Muscle of leg (tissue), 11 donors: ENCODE results near the gene RNF44. TPM values are rescaled to one million over a fixed set of nuclear protein-coding genes. Genes with fewer than 3 reads are reported as not detected.

Experiments
- DNase-seq: peaks from one replicate; pipeline ENCODE4 v3.0.0; 2013
- H3K27ac ChIP-seq: one replicate; pipeline ENCODE4 v1.5.1; 2013; ENCODE audit warnings: mild to moderate bottlenecking, low read length, control low read depth
- H3K27me3 ChIP-seq: one replicate; pipeline ENCODE4 v1.6.1; 2013; ENCODE audit warnings: low read length; ENCODE audit not compliant: control insufficient read depth, insufficient read depth
- H3K36me3 ChIP-seq: one replicate; pipeline ENCODE4 v1.6.1; 2013; ENCODE audit warnings: low read length; ENCODE audit not compliant: control insufficient read depth, insufficient read depth
- H3K4me1 ChIP-seq: one replicate; pipeline ENCODE4 v1.6.1; 2013; ENCODE audit warnings: low read length; ENCODE audit not compliant: control insufficient read depth, insufficient read depth
- H3K4me3 ChIP-seq: one replicate; pipeline ENCODE4 v1.5.1; 2013; ENCODE audit warnings: low read length, control low read depth
- H3K9me3 ChIP-seq: replicated peaks from 2 replicates; pipeline ENCODE4 v1.6.1; 2013; ENCODE audit warnings: low read depth, low read length; ENCODE audit not compliant: control insufficient read depth
- WGBS: methylation state at CpG from one replicate; pipeline ENCODE4 v1.1.5; 2013; ENCODE audit warnings: missing lambda C conversion rate; ENCODE audit not compliant: insufficient coverage; 5-methylcytosine and 5-hydroxymethylcytosine counted together
- polyA plus RNA-seq, 8 donors: library from polyadenylated mRNA; unstranded; fragments of 120-200 nt; gene quantifications; one replicate each; pipeline versions ENCODE4 v1.2.1 to v1.2.3, GENCODE V29; 2013; ENCODE audit warnings: inconsistent platforms in 1 of 8, low replicate concordance in 1 of 8; ENCODE audit not compliant: insufficient read length in 8 of 8, insufficient read depth in 1 of 8
- total RNA-seq: library from RNA; stranded (reverse); fragments of 120-200 nt; gene quantifications from one replicate; pipeline ENCODE4 v1.2.4, GENCODE V29; 2013

RNF44 gene
- total and polyA plus RNA-seq, 9 donors = 9.1 to 39.5 (median 30.8) TPM

GRCh38 chr5:176530393-176530982 lies 6.7 kb downstream of the RNF44 start:
- H3K36me3 ChIP-seq = peaks cover 62% of the 10 kb centered on the region

GRCh38 chr5:176529741-176530141 lies 7.5 kb downstream of the RNF44 start:
- Histone ChIP-seq H3K4me3 (no peak overlapping the region), H3K27ac (no peak overlapping the region), H3K9me3 (no peaks in the 10 kb centered on the region), H3K36me3 (peaks cover 54% of the 10 kb centered on the region), H3K27me3 (no peaks in the 10 kb centered on the region), H3K4me1 (peaks cover 63% of the 10 kb centered on the region)
- no peak for DNase-seq
- WGBS = 65% methylated on average over 6 of the region's 11 CpGs

More at GRCh38 chr5:176530393-176530982, 6.7 kb downstream of the RNF44 start:
- no peaks in the 10 kb centered on the region for H3K27me3 ChIP-seq
- peaks cover 70% of the 10 kb centered on the region for H3K4me1 ChIP-seq
- no peaks in the 10 kb centered on the region for H3K9me3 ChIP-seq
- H3K27ac ChIP-seq = peak overlapping the region; percentile 59
- WGBS = 80% methylated on average over 21 of the region's 28 CpGs
- H3K4me3 ChIP-seq = no peak overlapping the region
- DNase-seq = no peak

GRCh38 chr5:176529116-176529740 lies 8.0 kb downstream of the RNF44 start:
- H3K27me3 ChIP-seq = no peaks in the 10 kb centered on the region
- no peak overlapping the region for H3K27ac ChIP-seq
- no peak for DNase-seq
- H3K36me3 ChIP-seq = peaks cover 50% of the 10 kb centered on the region
- WGBS = 88% methylated on average over 16 of the region's 26 CpGs
- H3K9me3 ChIP-seq = no peaks in the 10 kb centered on the region
- H3K4me1 ChIP-seq = peaks cover 57% of the 10 kb centered on the region
- no peak overlapping the region for H3K4me3 ChIP-seq

GRCh38 chr5:176528761-176529115 lies 8.5 kb downstream of the RNF44 start:
- no peaks in the 10 kb centered on the region for H3K9me3 ChIP-seq
- H3K4me3 ChIP-seq = no peak overlapping the region
- no peak overlapping the region for H3K27ac ChIP-seq
- peaks cover 52% of the 10 kb centered on the region for H3K4me1 ChIP-seq
- WGBS = 36% methylated on average over 13 of the region's 17 CpGs
- no peaks in the 10 kb centered on the region for H3K27me3 ChIP-seq
- H3K36me3 ChIP-seq = peaks cover 50% of the 10 kb centered on the region
- DNase-seq = peak; percentile 25

- peaks cover 48% of the 10 kb centered on the region for H3K4me1 ChIP-seq
- H3K27ac ChIP-seq = no peak overlapping the region
- no peak overlapping the region for H3K4me3 ChIP-seq
- H3K36me3 ChIP-seq = peaks cover 50% of the 10 kb centered on the region
- H3K9me3 ChIP-seq = no peaks in the 10 kb centered on the region
- WGBS = 42% methylated on average over 6 of the region's 11 CpGs
- DNase-seq = peak; percentile 57
- H3K27me3 ChIP-seq = no peaks in the 10 kb centered on the region
Observed at GRCh38 chr5:176528301-176528700, 8.9 kb downstream of the RNF44 start.

- no peak overlapping the region for H3K4me3 ChIP-seq
- WGBS = 75% methylated on average over 26 of the region's 34 CpGs
- H3K9me3 ChIP-seq = no peaks in the 10 kb centered on the region
- peaks cover 46% of the 10 kb centered on the region for H3K36me3 ChIP-seq
- no peak overlapping the region for H3K27ac ChIP-seq
- no peaks in the 10 kb centered on the region for H3K27me3 ChIP-seq
- no peak for DNase-seq
- H3K4me1 ChIP-seq = peaks cover 40% of the 10 kb centered on the region
Observed at GRCh38 chr5:176527246-176528222, 9.7 kb downstream of the RNF44 start.

- Histone ChIP-seq H3K4me1 (peaks cover 30% of the 10 kb centered on the region), H3K4me3 (no peak overlapping the region), H3K27me3 (no peaks in the 10 kb centered on the region), H3K9me3 (no peaks in the 10 kb centered on the region), H3K36me3 (peaks cover 39% of the 10 kb centered on the region), H3K27ac (no peak overlapping the region)
- DNase-seq = no peak
- WGBS = 83% methylated on average over 1 of the region's 9 CpGs
Observed at GRCh38 chr5:176526462-176526861, 10.7 kb downstream of the RNF44 start.

- Histone ChIP-seq H3K4me3 (no peak overlapping the region), H3K9me3 (no peaks in the 10 kb centered on the region), H3K36me3 (peaks cover 32% of the 10 kb centered on the region), H3K27me3 (no peaks in the 10 kb centered on the region), H3K27ac (no peak overlapping the region), H3K4me1 (peaks cover 23% of the 10 kb centered on the region)
- WGBS = 93% methylated on average over 6 of the region's 9 CpGs
- DNase-seq = no peak
Observed at GRCh38 chr5:176525677-176526076, 11.5 kb downstream of the RNF44 start.

GRCh38 chr5:176524987-176525386 lies 12.2 kb downstream of the RNF44 start:
- no peaks in the 10 kb centered on the region for H3K27me3 ChIP-seq
- no peak for DNase-seq
- no peaks in the 10 kb centered on the region for H3K9me3 ChIP-seq
- H3K4me1 ChIP-seq = peaks cover 19% of the 10 kb centered on the region
- H3K27ac ChIP-seq = no peak overlapping the region
- 93% methylated on average over 12 of the region's 15 CpGs for WGBS
- H3K36me3 ChIP-seq = peaks cover 28% of the 10 kb centered on the region
- no peak overlapping the region for H3K4me3 ChIP-seq

GRCh38 chr5:176524138-176524537 lies 13.1 kb downstream of the RNF44 start:
- Histone ChIP-seq H3K36me3 (peaks cover 20% of the 10 kb centered on the region), H3K27ac (no peak overlapping the region), H3K9me3 (no peaks in the 10 kb centered on the region), H3K4me1 (peaks cover 11% of the 10 kb centered on the region), H3K27me3 (no peaks in the 10 kb centered on the region), H3K4me3 (no peak overlapping the region)
- no peak for DNase-seq
- 85% methylated on average over 4 of the region's 6 CpGs for WGBS
